NB4 (cell line): ENCODE data around the gene RSPH1.
A peak's percentile ranks its signal among the peaks of the same experiment; 100 is the strongest.

Experiments
- DNase-seq: peaks from one replicate; pipeline ENCODE4 v3.0.0; 2010; ENCODE audit warnings: low read depth
- H3K4me3 ChIP-seq: one replicate; pipeline ENCODE4 v1.5.1; 2011; ENCODE audit warnings: mild to moderate bottlenecking, low read depth, low read length, moderate library complexity
- CTCF ChIP-seq: IDR thresholded peaks from one replicate; pipeline ENCODE4 v1.5.1; 2012; ENCODE audit warnings: low read depth, low read length
- MAX ChIP-seq: IDR thresholded peaks from 2 replicates; pipeline ENCODE4 v1.6.1; 2011; ENCODE audit warnings: low read depth, low read length
- MYC ChIP-seq: IDR thresholded peaks from 2 replicates; pipeline ENCODE4 v1.6.1; 2011; ENCODE audit warnings: low read depth, low read length
- POLR2A ChIP-seq: IDR thresholded peaks from 2 replicates; pipeline ENCODE4 v1.6.1; 2011; ENCODE audit warnings: mild to moderate bottlenecking; ENCODE audit not compliant: insufficient read length; ENCODE audit errors: extremely low read depth

Gene RSPH1

DNA sequence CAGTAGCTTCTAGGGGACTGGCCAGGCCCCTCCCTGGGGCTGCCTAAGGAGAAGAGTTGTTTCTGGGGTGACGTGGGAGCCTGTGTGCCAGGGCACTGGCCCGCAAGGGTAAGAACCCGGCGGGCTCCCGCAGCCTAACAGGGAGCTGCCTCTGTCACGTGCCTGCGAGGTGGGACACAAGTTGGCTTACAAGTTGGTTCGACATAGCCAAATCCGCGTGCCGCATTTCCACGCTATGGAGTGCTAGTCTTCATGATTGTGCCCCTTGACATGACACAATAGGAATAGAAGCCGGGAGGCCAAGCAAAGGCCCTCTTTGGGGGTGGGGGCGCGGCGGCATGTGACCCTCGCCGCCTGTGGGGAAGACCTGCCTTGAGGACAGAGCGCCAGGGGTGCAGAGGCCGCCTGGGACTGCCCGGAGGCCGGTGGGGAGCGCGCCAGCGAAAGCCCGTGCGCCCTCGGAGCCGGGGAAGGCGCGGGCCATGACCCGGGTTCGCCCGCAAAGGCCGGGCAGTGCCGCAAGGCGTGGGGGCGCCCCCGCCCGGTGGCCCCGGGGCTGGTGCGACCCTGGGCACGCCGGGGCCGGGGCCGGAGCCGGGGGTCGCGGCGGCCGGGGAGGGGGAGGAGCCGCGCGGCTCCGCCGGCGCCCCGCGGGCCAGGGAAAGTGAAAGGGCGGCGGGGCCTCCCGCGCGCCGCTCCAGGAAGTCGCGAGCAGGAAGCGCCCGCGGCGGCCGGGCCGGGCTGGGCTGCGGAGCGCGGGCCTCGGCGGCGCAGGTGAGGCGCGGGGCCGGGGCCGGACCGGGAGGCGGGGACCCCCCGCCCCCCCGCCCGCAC, 17.3 kb upstream of the RSPH1 start, which contains the start of gene SLC37A1:
SLC37A1 (plus strand) TSS at position 702 of the 834 bp plus-strand sequence. CDS start 4,603 bp downstream, outside the sequence.
- no peak for TF ChIP-seq CTCF
- TF ChIP-seq MAX: no peak
- TF ChIP-seq POLR2A: no peak
- TF ChIP-seq MYC: no peak
- H3K4me3 ChIP-seq: peak within 1 kb of the TSS; percentile 53
- peak; percentile 41 for DNase-seq

GRCh38 chr21:42512346-42513034, 16.5 kb upstream of the RSPH1 start:
- TF ChIP-seq MYC (no peak), CTCF (no peak), MAX (no peak), POLR2A (no peak)
- no peak for DNase-seq
- no peak overlapping the region for H3K4me3 ChIP-seq

- TF ChIP-seq MAX (no peak), MYC (no peak), POLR2A (no peak), CTCF (no peak)
- H3K4me3 ChIP-seq: no peak overlapping the region
- no peak for DNase-seq
These were observed 13.2 kb upstream of the RSPH1 start for GRCh38 chr21:42509244-42509643.

DNA sequence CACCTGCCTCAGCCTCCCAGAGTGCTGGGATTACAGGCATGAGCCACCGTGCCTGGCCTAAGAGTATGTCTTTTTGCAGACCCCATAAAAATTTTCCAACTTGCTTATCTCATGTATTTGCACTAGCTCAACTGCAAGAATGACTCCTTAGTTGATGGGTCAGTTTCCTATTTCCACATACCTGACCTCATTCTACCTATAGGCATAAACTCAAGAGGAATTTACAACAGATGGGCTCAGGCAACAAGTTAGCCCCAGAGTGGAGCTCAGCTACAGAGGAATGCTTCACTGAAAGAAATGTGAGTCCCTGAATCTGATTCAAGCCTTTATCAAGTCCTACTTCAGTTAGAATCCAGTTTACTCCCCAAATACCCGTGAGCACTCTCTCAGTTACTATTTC, 12.3 kb upstream of the RSPH1 start:
- peak; percentile 22 for DNase-seq
- no peak for TF ChIP-seq MYC
- TF ChIP-seq CTCF: no peak
- no peak for TF ChIP-seq POLR2A
- TF ChIP-seq MAX: no peak
- H3K4me3 ChIP-seq: no peak overlapping the region

GRCh38 chr21:42507418-42507817, 11.4 kb upstream of the RSPH1 start:
- DNase-seq: no peak
- no peak overlapping the region for H3K4me3 ChIP-seq
- TF ChIP-seq POLR2A (no peak), CTCF (no peak), MAX (no peak), MYC (no peak)
